ENCODE results near the gene CFAP74. TPM values are rescaled to one million over a fixed set of nuclear protein-coding genes. Genes with fewer than 3 reads are reported as not detected.

Gene CFAP74
- total and polyA plus RNA-seq, 2 of the 13 experiments (the other 11 are each of a cell fraction or from before 2014, with no cell fraction given), result 0.27 to 0.62 TPM

DNA sequence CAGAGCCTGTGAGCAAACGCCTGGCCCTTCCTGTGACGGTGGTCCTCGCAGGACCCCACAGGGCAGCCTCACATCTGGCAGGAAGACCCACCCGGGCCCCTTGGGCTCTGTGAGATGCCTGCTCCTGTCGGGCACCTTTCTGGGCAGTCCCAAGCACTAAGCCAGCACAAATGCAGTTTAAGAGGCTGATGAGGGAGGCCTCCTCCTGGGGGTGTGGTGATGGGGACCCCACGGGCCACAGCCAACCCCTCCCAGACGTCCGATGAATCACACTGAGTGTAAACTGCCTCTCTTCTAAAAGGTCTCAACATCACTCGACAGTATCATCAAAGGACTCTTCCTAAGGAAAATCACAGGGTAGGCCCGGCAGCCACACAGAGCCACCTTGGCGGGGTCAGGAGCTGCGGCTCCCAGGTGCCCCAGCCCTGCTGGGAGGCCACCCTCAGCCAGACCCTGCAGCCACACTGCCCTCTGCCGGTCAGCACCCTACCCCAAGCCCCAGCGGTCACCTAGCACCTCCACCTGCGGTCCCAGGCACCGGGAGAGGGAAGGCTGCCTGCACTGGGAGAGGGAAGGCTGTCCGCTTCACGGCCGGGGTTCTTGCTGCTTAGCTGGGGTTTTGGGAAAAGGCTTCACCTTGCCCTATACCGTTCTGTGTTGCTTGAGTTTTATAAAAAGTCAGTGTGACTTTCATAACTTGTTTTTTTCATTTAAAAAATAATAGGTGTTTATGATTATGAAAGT is 42.8 kb upstream of the CFAP74 start (continued):
- TF ChIP-seq, protein P1, sequence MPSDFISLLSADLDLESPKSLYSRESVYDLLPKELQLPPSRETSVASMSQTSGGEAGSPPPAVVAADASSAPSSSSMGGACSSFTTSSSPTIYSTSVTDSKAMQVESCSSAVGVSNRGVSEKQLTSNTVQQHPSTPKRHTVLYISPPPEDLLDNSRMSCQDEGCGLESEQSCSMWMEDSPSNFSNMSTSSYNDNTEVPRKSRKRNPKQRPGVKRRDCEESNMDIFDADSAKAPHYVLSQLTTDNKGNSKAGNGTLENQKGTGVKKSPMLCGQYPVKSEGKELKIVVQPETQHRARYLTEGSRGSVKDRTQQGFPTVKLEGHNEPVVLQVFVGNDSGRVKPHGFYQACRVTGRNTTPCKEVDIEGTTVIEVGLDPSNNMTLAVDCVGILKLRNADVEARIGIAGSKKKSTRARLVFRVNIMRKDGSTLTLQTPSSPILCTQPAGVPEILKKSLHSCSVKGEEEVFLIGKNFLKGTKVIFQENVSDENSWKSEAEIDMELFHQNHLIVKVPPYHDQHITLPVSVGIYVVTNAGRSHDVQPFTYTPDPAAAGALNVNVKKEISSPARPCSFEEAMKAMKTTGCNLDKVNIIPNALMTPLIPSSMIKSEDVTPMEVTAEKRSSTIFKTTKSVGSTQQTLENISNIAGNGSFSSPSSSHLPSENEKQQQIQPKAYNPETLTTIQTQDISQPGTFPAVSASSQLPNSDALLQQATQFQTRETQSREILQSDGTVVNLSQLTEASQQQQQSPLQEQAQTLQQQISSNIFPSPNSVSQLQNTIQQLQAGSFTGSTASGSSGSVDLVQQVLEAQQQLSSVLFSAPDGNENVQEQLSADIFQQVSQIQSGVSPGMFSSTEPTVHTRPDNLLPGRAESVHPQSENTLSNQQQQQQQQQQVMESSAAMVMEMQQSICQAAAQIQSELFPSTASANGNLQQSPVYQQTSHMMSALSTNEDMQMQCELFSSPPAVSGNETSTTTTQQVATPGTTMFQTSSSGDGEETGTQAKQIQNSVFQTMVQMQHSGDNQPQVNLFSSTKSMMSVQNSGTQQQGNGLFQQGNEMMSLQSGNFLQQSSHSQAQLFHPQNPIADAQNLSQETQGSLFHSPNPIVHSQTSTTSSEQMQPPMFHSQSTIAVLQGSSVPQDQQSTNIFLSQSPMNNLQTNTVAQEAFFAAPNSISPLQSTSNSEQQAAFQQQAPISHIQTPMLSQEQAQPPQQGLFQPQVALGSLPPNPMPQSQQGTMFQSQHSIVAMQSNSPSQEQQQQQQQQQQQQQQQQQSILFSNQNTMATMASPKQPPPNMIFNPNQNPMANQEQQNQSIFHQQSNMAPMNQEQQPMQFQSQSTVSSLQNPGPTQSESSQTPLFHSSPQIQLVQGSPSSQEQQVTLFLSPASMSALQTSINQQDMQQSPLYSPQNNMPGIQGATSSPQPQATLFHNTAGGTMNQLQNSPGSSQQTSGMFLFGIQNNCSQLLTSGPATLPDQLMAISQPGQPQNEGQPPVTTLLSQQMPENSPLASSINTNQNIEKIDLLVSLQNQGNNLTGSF (CRISPR knock-in tag; IDR thresholded peaks at IDR 0.05), result no peak
- TF ChIP-seq, protein P2, sequence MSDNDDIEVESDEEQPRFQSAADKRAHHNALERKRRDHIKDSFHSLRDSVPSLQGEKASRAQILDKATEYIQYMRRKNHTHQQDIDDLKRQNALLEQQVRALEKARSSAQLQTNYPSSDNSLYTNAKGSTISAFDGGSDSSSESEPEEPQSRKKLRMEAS (IDR thresholded peaks at IDR 0.05), result peak; percentile 44; the same call in 1 of the 2 replicates
- TF ChIP-seq, protein P3, sequence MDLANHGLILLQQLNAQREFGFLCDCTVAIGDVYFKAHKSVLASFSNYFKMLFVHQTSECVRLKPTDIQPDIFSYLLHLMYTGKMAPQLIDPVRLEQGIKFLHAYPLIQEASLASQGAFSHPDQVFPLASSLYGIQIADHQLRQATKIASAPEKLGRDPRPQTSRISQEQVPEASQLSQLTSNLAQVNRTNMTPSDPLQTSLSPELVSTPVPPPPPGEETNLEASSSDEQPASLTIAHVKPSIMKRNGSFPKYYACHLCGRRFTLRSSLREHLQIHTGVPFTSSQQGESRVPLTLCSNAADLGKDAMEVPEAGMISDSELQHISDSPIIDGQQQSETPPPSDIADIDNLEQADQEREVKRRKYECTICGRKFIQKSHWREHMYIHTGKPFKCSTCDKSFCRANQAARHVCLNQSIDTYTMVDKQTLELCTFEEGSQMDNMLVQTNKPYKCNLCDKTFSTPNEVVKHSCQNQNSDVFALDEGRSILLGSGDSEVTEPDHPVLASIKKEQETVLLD (CRISPR knock-in tag; IDR thresholded peaks at IDR 0.05; ENCODE audit: low read depth), result no peak
- TF ChIP-seq PPARG (CRISPR knock-in tag; conservative IDR thresholded peaks at IDR 0.05), result 0 out of 2 replicates have a peak, but pooled peaks have one; percentile 14
- 0 out of 2 replicates have a peak, but pooled peaks have one; percentile 32 for TF ChIP-seq KMT2B (CRISPR knock-in tag; IDR thresholded peaks at IDR 0.05)
- TF ChIP-seq CBX1 (IDR thresholded peaks at IDR 0.05; ENCODE audit: low read depth), result no peak
- TF ChIP-seq, protein P4, sequence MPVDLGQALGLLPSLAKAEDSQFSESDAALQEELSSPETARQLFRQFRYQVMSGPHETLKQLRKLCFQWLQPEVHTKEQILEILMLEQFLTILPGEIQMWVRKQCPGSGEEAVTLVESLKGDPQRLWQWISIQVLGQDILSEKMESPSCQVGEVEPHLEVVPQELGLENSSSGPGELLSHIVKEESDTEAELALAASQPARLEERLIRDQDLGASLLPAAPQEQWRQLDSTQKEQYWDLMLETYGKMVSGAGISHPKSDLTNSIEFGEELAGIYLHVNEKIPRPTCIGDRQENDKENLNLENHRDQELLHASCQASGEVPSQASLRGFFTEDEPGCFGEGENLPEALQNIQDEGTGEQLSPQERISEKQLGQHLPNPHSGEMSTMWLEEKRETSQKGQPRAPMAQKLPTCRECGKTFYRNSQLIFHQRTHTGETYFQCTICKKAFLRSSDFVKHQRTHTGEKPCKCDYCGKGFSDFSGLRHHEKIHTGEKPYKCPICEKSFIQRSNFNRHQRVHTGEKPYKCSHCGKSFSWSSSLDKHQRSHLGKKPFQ (CRISPR knock-in tag; IDR thresholded peaks at IDR 0.05; ENCODE audit: insufficient replicate concordance), result no peak
- no peak for TF ChIP-seq ZC3H4 (CRISPR knock-in tag; IDR thresholded peaks at IDR 0.05; ENCODE audit: borderline replicate concordance)
- TF ChIP-seq ZNF264 (CRISPR knock-in tag; IDR thresholded peaks at IDR 0.05), result no peak
- TF ChIP-seq, protein P5, sequence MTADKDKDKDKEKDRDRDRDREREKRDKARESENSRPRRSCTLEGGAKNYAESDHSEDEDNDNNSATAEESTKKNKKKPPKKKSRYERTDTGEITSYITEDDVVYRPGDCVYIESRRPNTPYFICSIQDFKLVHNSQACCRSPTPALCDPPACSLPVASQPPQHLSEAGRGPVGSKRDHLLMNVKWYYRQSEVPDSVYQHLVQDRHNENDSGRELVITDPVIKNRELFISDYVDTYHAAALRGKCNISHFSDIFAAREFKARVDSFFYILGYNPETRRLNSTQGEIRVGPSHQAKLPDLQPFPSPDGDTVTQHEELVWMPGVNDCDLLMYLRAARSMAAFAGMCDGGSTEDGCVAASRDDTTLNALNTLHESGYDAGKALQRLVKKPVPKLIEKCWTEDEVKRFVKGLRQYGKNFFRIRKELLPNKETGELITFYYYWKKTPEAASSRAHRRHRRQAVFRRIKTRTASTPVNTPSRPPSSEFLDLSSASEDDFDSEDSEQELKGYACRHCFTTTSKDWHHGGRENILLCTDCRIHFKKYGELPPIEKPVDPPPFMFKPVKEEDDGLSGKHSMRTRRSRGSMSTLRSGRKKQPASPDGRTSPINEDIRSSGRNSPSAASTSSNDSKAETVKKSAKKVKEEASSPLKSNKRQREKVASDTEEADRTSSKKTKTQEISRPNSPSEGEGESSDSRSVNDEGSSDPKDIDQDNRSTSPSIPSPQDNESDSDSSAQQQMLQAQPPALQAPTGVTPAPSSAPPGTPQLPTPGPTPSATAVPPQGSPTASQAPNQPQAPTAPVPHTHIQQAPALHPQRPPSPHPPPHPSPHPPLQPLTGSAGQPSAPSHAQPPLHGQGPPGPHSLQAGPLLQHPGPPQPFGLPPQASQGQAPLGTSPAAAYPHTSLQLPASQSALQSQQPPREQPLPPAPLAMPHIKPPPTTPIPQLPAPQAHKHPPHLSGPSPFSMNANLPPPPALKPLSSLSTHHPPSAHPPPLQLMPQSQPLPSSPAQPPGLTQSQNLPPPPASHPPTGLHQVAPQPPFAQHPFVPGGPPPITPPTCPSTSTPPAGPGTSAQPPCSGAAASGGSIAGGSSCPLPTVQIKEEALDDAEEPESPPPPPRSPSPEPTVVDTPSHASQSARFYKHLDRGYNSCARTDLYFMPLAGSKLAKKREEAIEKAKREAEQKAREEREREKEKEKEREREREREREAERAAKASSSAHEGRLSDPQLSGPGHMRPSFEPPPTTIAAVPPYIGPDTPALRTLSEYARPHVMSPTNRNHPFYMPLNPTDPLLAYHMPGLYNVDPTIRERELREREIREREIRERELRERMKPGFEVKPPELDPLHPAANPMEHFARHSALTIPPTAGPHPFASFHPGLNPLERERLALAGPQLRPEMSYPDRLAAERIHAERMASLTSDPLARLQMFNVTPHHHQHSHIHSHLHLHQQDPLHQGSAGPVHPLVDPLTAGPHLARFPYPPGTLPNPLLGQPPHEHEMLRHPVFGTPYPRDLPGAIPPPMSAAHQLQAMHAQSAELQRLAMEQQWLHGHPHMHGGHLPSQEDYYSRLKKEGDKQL (CRISPR knock-in tag; IDR thresholded peaks at IDR 0.05; ENCODE audit: low read depth), result no peak
- TF ChIP-seq SNAPC2 (CRISPR knock-in tag; IDR thresholded peaks at IDR 0.05), result no peak
- TF ChIP-seq MXD4 (CRISPR knock-in tag; IDR thresholded peaks at IDR 0.05), result no peak

Data from HepG2 (cell line).